ENCODE measurements around the gene ZBTB16. TPM values are rescaled to one million over a fixed set of nuclear protein-coding genes. Genes with fewer than 3 reads are reported as not detected.

The ZBTB16 gene
- total RNA-seq, result 10 to 100 TPM; 51.5 to 88.5 TPM
- polyA plus RNA-seq (ENCODE audit: insufficient read depth, low read depth, low replicate concordance), result 11.4 TPM
- long read RNA-seq, donor 1, partial matches to known transcripts, result 0 of 2 reads
- long read RNA-seq, donor 1, other reads (novel, unspliced or antisense), result 0 of 2 reads
- long read RNA-seq, donor 2, result 0 reads

DNA sequence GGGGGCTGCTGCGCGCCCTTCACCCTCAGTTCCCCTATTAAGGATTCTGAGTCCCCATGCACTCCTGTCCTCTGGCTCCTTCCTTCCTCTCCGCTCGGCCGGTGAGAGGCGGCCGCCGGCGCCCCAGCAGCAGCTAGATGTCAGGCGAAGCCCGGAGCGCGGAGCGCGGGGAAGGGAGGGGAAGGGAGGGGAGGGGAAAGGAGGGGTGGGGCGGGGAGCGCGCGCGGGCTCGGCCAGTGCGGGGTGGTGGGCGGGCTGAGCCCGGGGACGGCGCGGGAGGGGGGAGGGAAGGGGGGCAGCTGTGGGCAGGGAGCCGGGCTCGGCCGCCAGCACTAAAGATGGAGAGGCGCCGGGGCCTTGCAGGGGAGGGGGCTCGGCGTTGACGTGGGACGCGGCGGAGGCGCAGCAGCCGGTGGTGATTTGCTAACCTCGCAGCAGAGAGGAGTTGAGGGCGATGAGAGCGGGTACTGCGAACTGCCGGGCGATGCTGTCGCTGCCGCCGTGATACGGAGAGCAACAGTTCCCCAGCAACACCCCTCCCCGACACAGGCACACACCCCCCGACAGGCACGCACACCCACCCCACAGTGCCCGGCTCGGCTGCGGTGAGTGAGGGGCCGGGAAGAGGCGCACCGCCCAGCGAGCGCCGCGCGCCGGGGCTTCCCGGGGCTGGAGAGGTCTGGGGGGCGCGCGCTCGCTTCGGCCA is at the start of gene ZBTB16:
Gene ZBTB16, plus strand, starts transcription at position 434 of the 706 bp plus-strand sequence. CDS start 3,590 bp downstream, outside the sequence.
- Histone ChIP-seq H3K27me3 (no peaks in the 10 kb centered on the region), H3K4me1 (peaks cover 22% of the 10 kb centered on the region), H3K36me3 (ENCODE audit: low read depth, missing control alignments) (no peaks in the 10 kb centered on the region), H3K9me3 (no peaks in the 10 kb centered on the region), H3K4me3 (peak within 1 kb of the TSS; percentile 90 to 96), H3K27ac (peak within 1 kb of the TSS; percentile 92 to 99)
- DNase-seq, result peak; percentile 82
- TF ChIP-seq POLR2A (IDR thresholded peaks at IDR 0.05) (peak; percentile 34), CTCF (IDR thresholded peaks at IDR 0.05) (peak in 1 of 3 experiments; percentile 28)
- intact Hi-C loops (cut with DNase I; ENCODE audit: low total_unique reads), result loop anchor here (1.0 kb wide), 1 partner anchor 200 kb away; no protein-coding TSS in a partner anchor
- WGBS, 2 donors, result 0% methylated on average over 5 to 71 of the region's 71 CpGs

DNA sequence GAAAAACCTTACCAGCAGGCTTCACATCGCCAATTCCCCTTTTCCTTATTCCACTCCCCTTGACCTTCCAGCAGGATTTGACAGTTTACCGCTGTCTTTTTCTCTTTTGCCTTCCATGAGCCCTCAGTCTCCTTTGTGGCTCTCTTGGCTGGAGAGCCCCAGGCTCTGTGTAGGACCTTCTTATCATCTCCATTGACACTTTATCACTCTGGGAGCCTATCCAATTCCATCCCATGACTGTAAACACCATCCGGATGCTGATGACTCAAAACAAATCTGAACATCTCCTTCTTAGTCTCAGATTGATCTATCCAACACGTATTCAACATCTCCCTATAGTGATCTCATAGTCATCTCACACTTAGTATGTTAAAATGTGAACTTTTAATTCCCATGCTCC is 48.6 kb upstream of the ZBTB16 start:
- TF ChIP-seq POLR2A (IDR thresholded peaks at IDR 0.05) (no peak), CTCF (IDR thresholded peaks at IDR 0.05) (no peak)
- intact Hi-C loops (cut with DNase I; ENCODE audit: low total_unique reads), result no loop called here
- Histone ChIP-seq H3K27ac (no peak overlapping the region), H3K9me3 (no peaks in the 10 kb centered on the region), H3K4me1 (no peaks in the 10 kb centered on the region), H3K27me3 (no peaks in the 10 kb centered on the region), H3K4me3 (no peak overlapping the region), H3K36me3 (ENCODE audit: low read depth, missing control alignments) (no peaks in the 10 kb centered on the region)
- WGBS, 2 donors, result 71 to 73% methylated on average over 4 of the region's 4 CpGs
- no peak for DNase-seq

- Histone ChIP-seq H3K9me3 (no peaks in the 10 kb centered on the region), H3K4me1 (no peaks in the 10 kb centered on the region), H3K27ac (no peak overlapping the region), H3K27me3 (no peaks in the 10 kb centered on the region), H3K36me3 (ENCODE audit: low read depth, missing control alignments) (no peaks in the 10 kb centered on the region), H3K4me3 (no peak overlapping the region)
- intact Hi-C loops (cut with DNase I; ENCODE audit: low total_unique reads), result no loop called here
- DNase-seq, result no peak
- TF ChIP-seq CTCF (IDR thresholded peaks at IDR 0.05) (no peak), POLR2A (IDR thresholded peaks at IDR 0.05) (no peak)
- WGBS, 2 donors, result 43 to 71% methylated on average over 2 of the region's 2 CpGs
Observed at GRCh38 chr11:114011443-114011842, 48.1 kb upstream of the ZBTB16 start.

DNA sequence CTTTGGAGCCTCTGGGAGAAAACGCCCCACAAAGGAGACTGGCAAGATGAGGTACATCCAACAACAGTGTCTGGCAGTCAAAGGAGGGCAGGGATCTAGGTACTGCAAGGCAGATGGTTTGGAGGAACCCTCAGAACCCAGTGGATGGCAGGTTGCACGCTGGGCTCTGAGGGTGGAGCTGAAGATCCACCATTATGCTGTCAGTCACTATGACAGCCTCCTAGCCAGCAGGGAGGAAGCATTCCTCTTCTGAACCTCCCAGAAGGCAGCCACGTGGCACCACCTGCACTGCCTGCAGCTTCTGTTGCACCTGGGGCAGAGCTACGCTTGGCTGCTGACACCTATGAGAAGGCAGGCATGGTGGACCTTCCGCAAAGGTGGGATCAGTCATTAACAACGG is 44.4 kb upstream of the ZBTB16 start:
- Histone ChIP-seq H3K4me3 (no peak overlapping the region), H3K9me3 (no peaks in the 10 kb centered on the region), H3K4me1 (no peaks in the 10 kb centered on the region), H3K36me3 (ENCODE audit: low read depth, missing control alignments) (no peaks in the 10 kb centered on the region), H3K27ac (no peak overlapping the region), H3K27me3 (no peaks in the 10 kb centered on the region)
- no peak for TF ChIP-seq CTCF (IDR thresholded peaks at IDR 0.05)
- TF ChIP-seq POLR2A (IDR thresholded peaks at IDR 0.05), result no peak
- 60 to 68% methylated on average over 6 of the region's 6 CpGs for WGBS, 2 donors
- intact Hi-C loops (cut with DNase I; ENCODE audit: low total_unique reads), result no loop called here
- no peak for DNase-seq

All from testis (tissue), 5 donors.